ENCODE measurements around the gene DBP. TPM values are rescaled to one million over a fixed set of nuclear protein-coding genes. Genes with fewer than 3 reads are reported as not detected.
A peak's percentile ranks its signal among the peaks of the same experiment; 100 is the strongest.

The DBP gene
- total RNA-seq, 2 donors from 2014 or later, result 1.8 to 3.6 TPM

DNA sequence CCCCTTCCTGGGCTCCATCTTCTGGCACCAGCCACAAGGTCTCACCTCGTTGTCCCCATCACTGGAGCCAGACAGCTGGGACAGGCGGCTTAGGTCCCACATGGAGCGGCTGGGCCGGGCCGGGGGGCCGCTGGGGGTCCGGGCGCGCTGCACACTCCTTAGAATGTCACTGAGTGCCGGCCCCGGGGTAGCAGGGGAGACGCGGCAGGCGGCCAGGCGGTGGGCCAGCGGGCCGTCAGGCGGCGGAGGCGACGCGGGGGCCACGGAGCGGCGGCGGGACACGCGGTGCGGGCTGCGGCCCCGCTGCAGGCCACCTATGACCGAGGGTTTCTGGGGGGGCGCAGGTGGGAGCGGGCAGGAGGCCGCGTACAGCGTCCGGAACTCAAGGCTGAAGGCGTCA, 33.7 kb downstream of the DBP start:
- intact Hi-C loops (cut with DNase I), result no loop called here

DNA sequence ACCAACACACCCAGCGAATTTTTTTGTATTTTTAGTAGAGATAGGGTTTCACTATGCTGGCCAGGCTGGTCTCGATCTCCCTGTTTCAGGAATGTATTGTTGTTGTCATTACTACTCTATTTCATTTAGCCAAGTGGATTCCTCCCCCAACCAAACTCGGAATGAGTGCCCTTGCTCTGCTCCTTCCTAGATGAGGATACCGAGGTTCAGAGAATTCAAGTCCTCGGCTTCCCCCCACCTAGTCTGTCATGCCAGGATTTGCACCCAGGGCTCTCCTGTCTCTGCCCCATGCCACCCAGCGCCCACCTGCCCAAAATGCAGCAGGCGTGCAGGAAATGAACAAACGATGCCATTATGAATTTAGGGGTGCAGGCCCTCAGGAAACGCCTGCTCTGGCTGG, 34.2 kb downstream of the DBP start:
- intact Hi-C loops (cut with DNase I), result no loop called here
- no peak for DNase-seq (ENCODE audit: low spot score)

More for the DNA sequence above, 33.7 kb downstream of the DBP start:
- DNase-seq (ENCODE audit: low spot score), result no peak

DNA sequence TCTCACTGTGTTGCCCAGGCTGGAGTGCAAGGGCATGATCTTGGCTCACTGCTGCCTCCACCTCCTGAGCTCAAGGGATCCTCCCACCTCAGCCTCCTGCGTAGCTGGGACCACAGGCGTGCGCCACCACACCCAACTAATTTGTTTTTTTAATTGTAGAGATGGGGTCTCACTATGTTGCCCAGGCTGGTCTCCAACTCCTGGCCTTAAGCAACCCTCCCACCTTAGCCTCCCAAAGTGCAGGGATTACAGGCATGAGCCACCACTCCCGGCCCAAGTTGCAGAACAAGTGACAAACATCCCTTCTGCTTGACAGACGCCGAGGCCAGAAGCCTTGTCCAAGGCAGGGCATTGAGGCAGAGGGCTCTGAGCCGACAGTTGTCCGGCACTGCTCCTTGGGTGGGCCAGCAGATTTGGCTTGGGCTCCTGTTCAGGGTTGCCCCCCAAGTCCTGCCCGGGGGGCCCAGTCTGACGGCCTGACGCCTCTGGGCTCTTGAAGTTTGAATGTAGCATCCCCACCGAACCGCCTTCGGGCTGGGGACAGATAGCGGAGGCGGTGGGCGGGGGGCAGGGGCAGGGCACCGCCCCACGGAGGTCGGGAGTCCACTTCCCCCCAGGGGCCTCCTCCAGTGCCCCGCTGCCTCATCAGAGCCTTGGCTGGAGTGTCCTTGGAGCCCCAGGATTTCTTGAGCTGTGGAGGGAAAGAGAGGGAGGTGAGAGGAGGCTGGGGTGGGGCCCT, 36.3 kb downstream of the DBP start:
- intact Hi-C loops (cut with DNase I), result no loop called here
- DNase-seq (ENCODE audit: low spot score), result no peak

DNA sequence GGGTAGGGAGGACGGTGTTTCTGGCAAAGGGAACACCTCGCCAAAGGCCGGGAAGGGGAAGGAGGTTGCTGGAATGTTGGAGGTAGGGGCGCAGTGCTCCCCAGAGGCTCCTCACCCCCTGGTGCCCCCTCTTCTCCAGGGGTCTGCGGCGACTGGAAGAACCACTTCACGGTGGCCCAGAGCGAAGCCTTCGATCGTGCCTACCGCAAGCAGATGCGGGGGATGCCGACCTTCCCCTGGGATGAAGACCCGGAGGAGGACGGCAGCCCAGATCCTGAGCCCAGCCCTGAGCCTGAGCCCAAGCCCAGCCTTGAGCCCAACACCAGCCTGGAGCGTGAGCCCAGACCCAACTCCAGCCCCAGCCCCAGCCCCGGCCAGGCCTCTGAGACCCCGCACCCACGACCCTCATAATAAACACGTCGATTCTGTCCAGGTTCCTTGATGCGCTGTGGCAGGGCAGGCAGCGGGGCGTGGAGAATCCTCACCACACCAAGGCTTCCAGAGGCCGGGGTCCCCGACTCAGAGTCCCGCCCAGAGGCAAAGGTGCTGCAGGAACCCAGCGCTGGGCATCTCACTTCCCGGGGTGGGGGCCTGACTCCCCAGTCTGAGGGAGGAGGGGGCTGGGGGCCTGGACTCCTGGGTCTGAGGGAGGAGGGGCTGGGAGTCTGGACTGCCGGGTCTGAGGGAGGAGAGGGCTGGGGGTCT, 38.0 kb downstream of the DBP start:
- no peak for DNase-seq (ENCODE audit: low spot score)
- intact Hi-C loops (cut with DNase I), result no loop called here

DNA sequence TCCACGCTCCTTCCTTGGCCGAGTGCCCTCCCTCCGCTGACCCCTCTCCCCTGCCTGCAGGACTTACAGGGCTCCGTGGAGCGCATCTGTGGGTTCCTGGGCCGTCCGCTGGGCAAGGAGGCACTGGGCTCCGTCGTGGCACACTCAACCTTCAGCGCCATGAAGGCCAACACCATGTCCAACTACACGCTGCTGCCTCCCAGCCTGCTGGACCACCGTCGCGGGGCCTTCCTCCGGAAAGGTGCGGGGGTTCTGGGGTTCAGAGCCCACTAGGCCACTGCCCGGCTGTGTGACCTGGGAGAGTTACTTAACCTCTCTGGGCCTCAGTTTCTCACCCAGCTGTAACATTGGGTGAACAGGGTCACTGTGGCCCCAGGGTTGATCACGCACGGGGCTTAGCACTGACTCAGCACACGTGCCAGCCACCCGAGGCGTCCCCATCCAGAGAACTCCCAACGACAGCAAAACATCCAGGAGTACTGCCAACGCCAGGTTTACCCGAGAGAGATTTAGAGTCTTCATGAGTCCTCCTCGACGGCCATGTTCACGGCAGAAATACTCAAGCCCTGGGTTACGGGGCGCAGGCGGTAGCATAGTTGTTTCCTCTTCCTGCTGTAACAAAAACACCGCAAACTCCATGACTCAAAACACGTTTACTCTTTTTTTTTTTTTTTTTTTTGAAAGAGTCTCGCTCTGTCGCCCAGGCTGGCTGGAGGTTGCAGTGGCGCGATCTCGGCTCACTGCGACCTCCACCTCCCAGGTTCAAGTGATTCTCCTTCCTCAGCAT, 40.3 kb downstream of the DBP start:
- intact Hi-C loops (cut with DNase I), result no loop called here

DNA sequence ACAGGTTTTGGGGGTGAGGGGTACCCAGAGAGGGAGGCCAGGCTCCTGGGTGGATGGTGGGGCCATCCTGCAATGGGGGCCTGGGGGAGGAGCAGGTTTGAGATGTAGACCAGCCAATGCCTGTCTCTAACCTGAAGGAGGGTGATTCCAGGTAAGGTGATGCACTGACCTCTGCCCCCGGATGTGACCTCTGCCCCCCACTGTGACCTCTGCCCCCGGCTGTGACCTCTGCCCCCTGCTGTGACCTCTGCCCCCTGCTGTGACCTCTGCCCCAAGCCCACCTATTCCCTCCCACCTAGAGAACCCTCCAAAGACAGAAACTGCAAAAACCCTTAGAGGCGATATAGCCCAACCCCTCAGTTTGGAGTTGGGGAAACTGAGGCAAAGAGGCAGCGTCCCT, 40.9 kb downstream of the DBP start:
- intact Hi-C loops (cut with DNase I), result no loop called here
- DNase-seq (ENCODE audit: low spot score), result no peak

More for the DNA sequence above, 40.3 kb downstream of the DBP start:
- DNase-seq (ENCODE audit: low spot score), result no peak

DNA sequence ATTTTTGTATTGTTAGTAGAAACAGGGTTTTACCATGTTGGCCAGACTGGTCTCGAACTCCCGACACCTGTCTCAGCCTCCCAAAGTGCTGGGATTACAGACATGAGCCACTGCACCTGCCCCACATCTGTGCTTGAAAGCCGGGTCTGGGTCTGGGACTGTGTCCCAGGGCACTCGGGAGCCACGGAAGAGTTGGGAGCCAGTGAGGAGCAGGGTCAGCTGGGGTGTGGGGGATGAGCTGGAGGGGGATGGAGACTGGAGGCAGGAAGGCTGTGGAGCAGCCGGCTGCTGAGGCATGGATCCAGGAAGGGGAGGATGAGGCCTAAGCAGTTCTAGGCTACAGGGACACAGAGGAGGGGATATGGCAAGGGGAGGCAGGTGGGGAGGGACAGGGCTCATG, 41.3 kb downstream of the DBP start:
- DNase-seq (ENCODE audit: low spot score), result no peak
- intact Hi-C loops (cut with DNase I), result no loop called here

DNA sequence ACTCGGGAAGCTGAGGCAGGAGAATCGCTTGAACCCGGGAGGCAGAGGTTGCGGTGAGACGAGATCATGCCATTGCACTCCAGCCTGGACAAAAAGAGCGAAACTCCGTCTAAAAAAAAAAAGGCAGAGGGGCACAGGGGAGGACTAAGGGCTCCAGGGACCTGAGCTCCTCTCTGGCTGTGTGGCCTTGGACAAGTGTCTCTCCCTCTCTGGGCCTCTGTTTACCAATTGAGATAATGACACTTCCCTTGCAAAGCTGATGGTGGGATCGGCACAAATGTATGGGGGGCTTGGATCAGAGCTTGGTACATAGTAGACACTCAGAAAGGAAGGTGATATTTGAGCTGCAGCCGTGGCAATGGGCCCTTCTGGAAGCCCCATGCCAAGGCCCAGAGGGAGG, 42.0 kb downstream of the DBP start:
- intact Hi-C loops (cut with DNase I), result no loop called here

DNA sequence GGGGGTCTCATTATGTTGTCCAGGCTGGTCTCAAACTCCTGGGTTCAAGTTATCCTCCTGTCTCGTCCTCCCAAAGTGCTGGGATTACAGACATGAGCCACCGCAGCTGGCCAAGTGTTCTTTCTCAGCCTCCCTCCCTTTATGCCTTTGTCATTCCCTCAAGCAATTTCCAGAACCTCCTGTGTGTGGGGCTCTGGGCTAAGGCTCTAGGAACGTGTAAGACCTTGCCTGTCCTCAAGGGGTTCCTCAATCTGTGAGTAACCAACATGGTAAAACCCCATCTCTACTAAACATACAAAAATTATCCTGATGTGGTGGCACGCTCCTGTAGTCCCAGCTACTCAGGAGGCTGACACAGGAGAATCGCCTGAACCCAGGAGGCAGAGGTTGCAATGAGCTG, 46.2 kb downstream of the DBP start:
- intact Hi-C loops (cut with DNase I), result loop anchor here in 1 of 2 donors (2.0 kb wide), 1 partner anchor 24 kb away; no protein-coding TSS in a partner anchor
- DNase-seq (ENCODE audit: low spot score), result no peak

More for the DNA sequence above, 42.0 kb downstream of the DBP start:
- no peak for DNase-seq (ENCODE audit: low spot score)

DNA sequence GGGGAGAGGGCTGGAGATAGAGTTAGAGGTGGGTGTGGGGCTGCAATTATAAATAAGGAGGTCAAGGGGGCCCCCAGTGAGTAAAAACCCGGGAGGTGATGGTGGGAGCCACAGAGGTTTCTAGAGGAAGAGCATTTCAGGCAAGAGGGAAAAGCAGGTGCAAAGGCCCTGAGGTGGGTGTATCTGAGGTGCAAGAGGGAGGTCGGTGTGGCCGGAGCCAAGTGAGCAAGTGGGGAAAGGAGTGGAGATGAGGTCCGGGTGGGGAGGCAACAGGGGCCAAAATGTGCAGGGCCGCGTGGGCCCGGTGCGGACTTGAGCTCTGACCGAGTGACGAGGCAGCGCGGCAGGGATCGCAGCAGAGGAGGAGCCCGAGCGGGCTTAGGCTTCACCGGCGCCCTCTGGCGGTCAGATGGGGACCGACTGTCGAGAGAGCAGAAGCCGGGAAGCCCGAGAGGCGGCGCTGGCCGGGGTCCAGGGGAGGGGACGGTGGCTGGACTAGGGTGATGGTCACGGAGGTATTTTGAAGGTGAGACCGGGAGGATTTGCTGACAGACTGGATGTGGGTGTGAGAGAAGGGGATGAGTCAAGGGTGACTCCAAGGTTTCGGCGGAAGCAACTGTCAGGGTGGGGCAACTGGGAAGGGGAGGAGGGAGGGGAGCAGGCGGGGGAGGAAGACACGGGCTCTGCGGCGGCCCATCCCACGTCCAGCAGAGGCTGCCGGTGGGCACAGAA, 48.3 kb downstream of the DBP start:
- peak; percentile 98 for DNase-seq (ENCODE audit: low spot score)
- intact Hi-C loops (cut with DNase I), result loop anchor here (5.0 to 10.0 kb wide), 3 partner anchors 94 to 274 kb away; no protein-coding TSS in a partner anchor

DNA sequence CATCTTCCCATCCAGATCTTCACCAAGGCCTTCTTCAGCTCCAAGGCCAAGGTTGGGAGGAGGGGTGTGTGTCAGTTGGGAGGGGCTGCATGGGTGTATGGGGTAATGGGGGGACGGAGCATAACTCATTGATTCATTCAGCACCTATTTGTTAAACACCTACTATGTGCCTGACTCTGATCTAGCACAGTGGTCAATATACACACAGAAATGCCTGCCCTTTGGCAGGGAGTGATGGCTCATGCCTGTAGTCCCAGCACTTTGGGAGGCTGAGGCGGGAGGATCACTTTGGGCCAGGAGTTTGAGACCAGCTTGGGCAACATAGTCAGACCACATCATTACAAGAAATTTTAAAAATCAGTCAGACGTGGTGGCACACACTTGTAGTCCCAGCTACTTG, 49.8 kb downstream of the DBP start:
- no peak for DNase-seq (ENCODE audit: low spot score)
- intact Hi-C loops (cut with DNase I), result loop anchor here (5.0 to 10.0 kb wide), 3 partner anchors 93 to 273 kb away; no protein-coding TSS in a partner anchor

DNA sequence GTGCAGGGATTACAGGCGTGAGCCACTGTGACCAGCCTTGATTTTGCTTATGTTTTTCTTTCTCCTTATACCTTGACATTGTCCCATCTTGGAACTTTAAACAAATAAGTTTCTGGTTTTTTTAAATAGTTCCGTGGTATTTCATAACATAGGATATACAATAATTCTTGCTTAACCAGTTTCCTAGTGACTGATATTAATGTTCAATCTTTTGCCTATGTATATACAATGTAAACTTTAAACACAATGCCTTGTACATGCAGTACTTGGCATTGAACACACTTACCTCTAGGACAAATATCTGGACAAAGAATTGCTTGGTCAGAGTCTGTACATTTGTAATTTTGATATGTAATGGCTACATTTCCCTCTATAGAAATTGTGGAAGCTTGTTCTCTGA, 55.0 kb downstream of the DBP start:
- no peak for DNase-seq (ENCODE audit: low spot score)
- intact Hi-C loops (cut with DNase I), result loop anchor here (5.0 to 10.0 kb wide), 3 partner anchors 80 to 267 kb away; no protein-coding TSS in a partner anchor

Other genes with a start within 250 kb of the DBP start
- gene KDELR1, start 245.8 kb downstream of the DBP start, total RNA-seq, result 100 to 1,000 TPM in 1 of 2 donors, 10 to 100 TPM in 1; 94.6 to 111 TPM
- 1 to 10 TPM in 1 of 2 donors, under 1 TPM in 1; 0.71 to 2.3 TPM for gene GRIN2D, start 243.7 kb downstream of the DBP start, total RNA-seq
- gene GRWD1, start 191.4 kb downstream of the DBP start, total RNA-seq, result 10 to 100 TPM; 21.1 to 24.2 TPM
- gene KCNJ14, start 181.8 kb downstream of the DBP start, total RNA-seq, result under 1 TPM; 0.52 to 0.65 TPM
- gene CYTH2, start 168.0 kb downstream of the DBP start, total RNA-seq, result 10 to 100 TPM; 34.1 to 49.2 TPM
- gene LMTK3, start 125.5 kb downstream of the DBP start, total RNA-seq, result under 1 TPM; 0.19 to 0.57 TPM
- gene SULT2B1, start 85.2 kb downstream of the DBP start, total RNA-seq, result under 1 TPM in 1 of 2 donors, not detected in 1; 0.60 TPM
- gene SPACA4, start 30.6 kb downstream of the DBP start, total RNA-seq, result not detected
- not detected for gene FAM83E, start 22.3 kb downstream of the DBP start, total RNA-seq
- gene RPL18, start 18.2 kb downstream of the DBP start, total RNA-seq, result 100 to 1,000 TPM; 746 to 777 TPM
- 10 to 100 TPM in 1 of 2 donors, 1 to 10 TPM in 1; 8.5 to 12.1 TPM for gene SPHK2, start 17.9 kb downstream of the DBP start, total RNA-seq
- gene CA11, start 8.8 kb upstream of the DBP start, total RNA-seq, result 1 to 10 TPM; 4.8 to 5.7 TPM
- gene NTN5, start 35.6 kb upstream of the DBP start, total RNA-seq, result under 1 TPM; 0.28 to 0.38 TPM
- not detected for gene FUT2, start 58.6 kb upstream of the DBP start, total RNA-seq
- 1 to 10 TPM in 1 of 2 donors, under 1 TPM in 1; 0.90 to 1.1 TPM for gene MAMSTR, start 82.3 kb upstream of the DBP start, total RNA-seq
- 10 to 100 TPM; 13.8 to 19.2 TPM for gene RASIP1, start 103.2 kb upstream of the DBP start, total RNA-seq
- under 1 TPM; 0.52 to 0.56 TPM for gene IZUMO1, start 109.5 kb upstream of the DBP start, total RNA-seq
- gene FUT1, start 115.3 kb upstream of the DBP start, total RNA-seq, result 1 to 10 TPM; 1.5 to 2.1 TPM
- not detected for gene FGF21, start 118.1 kb upstream of the DBP start, total RNA-seq
- gene BCAT2, start 173.7 kb upstream of the DBP start, total RNA-seq, result 10 to 100 TPM; 21.7 to 24.9 TPM
- gene HSD17B14, start 199.1 kb upstream of the DBP start, total RNA-seq, result 1 to 10 TPM; 5.6 to 6.6 TPM
- gene PLEKHA4, start 231.2 kb upstream of the DBP start, total RNA-seq, result 10 to 100 TPM; 91.0 to 91.2 TPM
- gene PPP1R15A, start 235.0 kb upstream of the DBP start, total RNA-seq, result 100 to 1,000 TPM in 1 of 2 donors, 10 to 100 TPM in 1; 72.8 to 172 TPM